Activated CD4-positive, alpha-beta memory T cell treated with anti-CD3 and anti-CD28 coated beads, Interleukin-2, amount 10 ng/mL, durations not matched to agents 7 days and 5 days (primary cell): Measurements from ENCODE around the gene NFKBIE. TPM values are rescaled to one million over a fixed set of nuclear protein-coding genes. Genes with fewer than 3 reads are reported as not detected.

Source experiments
- CTCF ChIA-PET: fragments of 350-600 bp; sonication (Branson Sonifier 250); formaldehyde crosslinking; loops from one replicate; lab custom pipeline; 2021; ENCODE audit warnings: antibody characterized with exemption, inconsistent platforms; lab: Charles Lee
- POLR2A ChIA-PET: fragments of 350-600 bp; sonication (Branson Sonifier 250); formaldehyde crosslinking; loops from one replicate; lab custom pipeline; 2021; ENCODE audit warnings: antibody characterized with exemption; lab: Charles Lee
- DNase-seq: peaks from one replicate; pipeline ENCODE4 v3.0.0-alpha.2; 2020
- H3K27ac Mint-ChIP-seq: one replicate; pipeline ENCODE4 v1.8.0; 2021; ENCODE audit warnings: mild to moderate bottlenecking, mixed read lengths
- H3K27me3 Mint-ChIP-seq: one replicate; pipeline ENCODE4 v1.8.0; 2021; ENCODE audit warnings: mixed read lengths
- H3K36me3 Mint-ChIP-seq: one replicate; pipeline ENCODE4 v1.8.0; 2021; ENCODE audit warnings: low read depth, mixed read lengths
- H3K4me1 Mint-ChIP-seq: one replicate; pipeline ENCODE4 v1.8.0; 2021; ENCODE audit warnings: mixed read lengths
- H3K4me3 Mint-ChIP-seq: one replicate; pipeline ENCODE4 v1.8.0; 2021; ENCODE audit warnings: mild to moderate bottlenecking, mixed read lengths
- H3K9me3 Mint-ChIP-seq: one replicate; pipeline ENCODE4 v1.8.0; 2021; ENCODE audit warnings: mixed read lengths
- total RNA-seq, 2 experiments: library from RNA; stranded (reverse); gene quantifications; one replicate each; pipeline ENCODE4 v1.2.3, GENCODE V29; 2021

NFKBIE gene
- total RNA-seq, 2 experiments from 2014 or later: 20.8 to 21.7 TPM

GRCh38 chr6:44217332-44218143 lies 47.8 kb downstream of the NFKBIE start:
- H3K4me3 Mint-ChIP-seq: no peak overlapping the region
- peaks cover 21% of the 10 kb centered on the region for H3K4me1 Mint-ChIP-seq
- H3K27me3 Mint-ChIP-seq: peaks cover 22% of the 10 kb centered on the region
- H3K36me3 Mint-ChIP-seq: no peaks in the 10 kb centered on the region
- POLR2A ChIA-PET: interaction anchor here (1.1 kb wide), 1 partner anchor 29 kb away, joined by 3 read pairs; the partner anchor contains the start of gene HSP90AB1
- DNase-seq: no peak
- H3K27ac Mint-ChIP-seq: no peak overlapping the region
- CTCF ChIA-PET: no interaction called here
- no peaks in the 10 kb centered on the region for H3K9me3 Mint-ChIP-seq

GRCh38 chr6:44216677-44217331 lies 48.5 kb downstream of the NFKBIE start, which contains the start of gene MYMX:
Gene MYMX, plus strand, starts transcription at chr6:44216926. Its CDS starts 546 bp downstream, at chr6:44217472.
- no peak for DNase-seq
- H3K4me3 Mint-ChIP-seq: no peak within 1 kb of the TSS
- H3K9me3 Mint-ChIP-seq: no peaks in the 10 kb centered on the region
- H3K27ac Mint-ChIP-seq: no peak within 1 kb of the TSS
- peaks cover 22% of the 10 kb centered on the region for H3K27me3 Mint-ChIP-seq
- ChIA-PET POLR2A (interaction anchor here (1.1 kb wide), 1 partner anchor 30 kb away, joined by 3 read pairs; the partner anchor contains the start of gene HSP90AB1), CTCF (no interaction called here)
- H3K4me1 Mint-ChIP-seq: peaks cover 18% of the 10 kb centered on the region
- H3K36me3 Mint-ChIP-seq: no peaks in the 10 kb centered on the region

GRCh38 chr6:44214307-44214706 lies 51.0 kb downstream of the NFKBIE start:
- H3K27ac Mint-ChIP-seq: no peak overlapping the region
- CTCF ChIA-PET: no interaction called here
- POLR2A ChIA-PET: interaction anchor here (0.6 to 0.9 kb wide), 2 partner anchors 12 to 85 kb away, joined by 3 to 5 read pairs; no protein-coding TSS in a partner anchor
- H3K27me3 Mint-ChIP-seq: peaks cover 26% of the 10 kb centered on the region
- H3K9me3 Mint-ChIP-seq: no peaks in the 10 kb centered on the region
- no peaks in the 10 kb centered on the region for H3K36me3 Mint-ChIP-seq
- no peak overlapping the region for H3K4me3 Mint-ChIP-seq
- DNase-seq: no peak
- H3K4me1 Mint-ChIP-seq: peaks cover 6% of the 10 kb centered on the region

- H3K4me1 Mint-ChIP-seq: no peaks in the 10 kb centered on the region
- H3K27ac Mint-ChIP-seq: no peak overlapping the region
- no peak overlapping the region for H3K4me3 Mint-ChIP-seq
- DNase-seq: no peak
- ChIA-PET POLR2A (no interaction called here), CTCF (interaction anchor here (0.6 kb wide), 1 partner anchor 118 kb away, joined by 3 read pairs; no protein-coding TSS in a partner anchor)
- H3K36me3 Mint-ChIP-seq: no peaks in the 10 kb centered on the region
- H3K27me3 Mint-ChIP-seq: peaks cover 11% of the 10 kb centered on the region
- no peaks in the 10 kb centered on the region for H3K9me3 Mint-ChIP-seq
These were observed 54.1 kb downstream of the NFKBIE start for GRCh38 chr6:44211284-44211683.

Other genes with a start within 250 kb of the NFKBIE start
- gene MRPL14, start 138.1 kb downstream of the NFKBIE start, total RNA-seq: 10 to 100 TPM; 36.0 to 39.0 TPM
- gene TMEM63B, start 138.0 kb downstream of the NFKBIE start, total RNA-seq: 10 to 100 TPM; 14.7 to 15.5 TPM
- under 1 TPM in 1 of 2 experiments, not detected in 1; 0.13 TPM for gene CAPN11, start 106.7 kb downstream of the NFKBIE start, total RNA-seq
- not detected for gene MYMX, start 48.6 kb downstream of the NFKBIE start, total RNA-seq
- 10 to 100 TPM; 24.8 to 25.4 TPM for gene SLC29A1, start 42.0 kb downstream of the NFKBIE start, total RNA-seq
- gene HSP90AB1, start 18.4 kb downstream of the NFKBIE start, total RNA-seq: 100 to 1,000 TPM; 478 to 479 TPM
- gene SLC35B2, start 8.0 kb downstream of the NFKBIE start, total RNA-seq: 10 to 100 TPM; 35.8 to 37.2 TPM
- not detected for gene TMEM151B, start 4.9 kb upstream of the NFKBIE start, total RNA-seq
- 10 to 100 TPM; 14.8 to 15.0 TPM for gene AARS2, start 47.8 kb upstream of the NFKBIE start, total RNA-seq
- gene SPATS1, start 77.1 kb upstream of the NFKBIE start, total RNA-seq: not detected
- gene CDC5L, start 122.2 kb upstream of the NFKBIE start, total RNA-seq: 10 to 100 TPM; 23.8 to 24.2 TPM